GM23338 (cell line): ENCODE measurements around the gene STK39.
"Not testable (repeated sequence)": the region's sequence is repeated elsewhere in the genome, so short reads cannot be mapped to it uniquely, and the experiment has no call there.

Experiments
- CREB1 ChIP-seq: fragments of 250-450 bp; sonication (Bioruptor Pico); IDR thresholded peaks from 2 replicates; pipeline ENCODE4 v1.5.0; 2020; ENCODE audit warnings: low read depth, mild to moderate bottlenecking, moderate library complexity
- CTCF ChIP-seq, 2 experiments: fragments of 200-600 bp in 1 of 2; sonication (generic) in 1 of 2; conservative IDR thresholded peaks; 2 replicates each; pipeline versions ENCODE4 v1.5.1 to v1.6.1; 2016 to 2017; ENCODE audit warnings: antibody characterized with exemption in 2 of 2, low read depth in 2 of 2, mild to moderate bottlenecking in 2 of 2, moderate library complexity in 1 of 2
- ETS1 ChIP-seq: IDR thresholded peaks from 2 replicates; pipeline ENCODE4 v1.6.1; 2016; ENCODE audit warnings: antibody characterized with exemption
- EZH2 ChIP-seq: fragments of 200-600 bp; sonication (generic); IDR thresholded peaks from one replicate; pipeline ENCODE4 v1.8.0; 2017; ENCODE audit warnings: antibody characterized with exemption, mild to moderate bottlenecking, low read depth; ENCODE audit not compliant: unreplicated experiment
- EZH2phosphoT487 ChIP-seq: fragments of 200-600 bp; sonication (generic); IDR thresholded peaks from one replicate; pipeline ENCODE4 v1.8.1; 2018; ENCODE audit warnings: antibody characterized with exemption; ENCODE audit not compliant: unreplicated experiment
- JUNB ChIP-seq: IDR thresholded peaks from one replicate; pipeline ENCODE4 v1.6.1; 2016; ENCODE audit warnings: antibody characterized with exemption; ENCODE audit not compliant: unreplicated experiment
- NANOG ChIP-seq: IDR thresholded peaks from 2 replicates; pipeline ENCODE4 v1.6.1; 2016; ENCODE audit warnings: antibody characterized with exemption, borderline replicate concordance
- POLR2AphosphoS5 ChIP-seq: IDR thresholded peaks from 2 replicates; pipeline ENCODE4 v1.6.1; 2016; ENCODE audit warnings: antibody characterized with exemption, low read depth
- REST ChIP-seq: IDR thresholded peaks from one replicate; pipeline ENCODE4 v1.6.1; 2018; ENCODE audit warnings: antibody characterized with exemption; ENCODE audit not compliant: unreplicated experiment
- STAT1 ChIP-seq: IDR thresholded peaks from one replicate; pipeline ENCODE4 v1.6.1; 2016; ENCODE audit warnings: antibody characterized with exemption; ENCODE audit not compliant: unreplicated experiment
- ZNF114 ChIP-seq: fragments of 250-450 bp; sonication (Bioruptor Pico); IDR thresholded peaks from 2 replicates; pipeline ENCODE4 v1.5.0; 2020; ENCODE audit warnings: mild to moderate bottlenecking, moderate library complexity
- ZNF331 ChIP-seq: fragments of 250-450 bp; sonication (Bioruptor Pico); IDR thresholded peaks from 2 replicates; pipeline ENCODE4 v1.5.0; 2020; ENCODE audit warnings: low read depth, mild to moderate bottlenecking, moderate library complexity
- ZNF462 ChIP-seq: fragments of 250-450 bp; sonication (Bioruptor Pico); IDR thresholded peaks from 2 replicates; pipeline ENCODE4 v1.5.0; 2020; ENCODE audit warnings: mild to moderate bottlenecking, moderate library complexity

- not testable (repeated sequence) for TF ChIP-seq EZH2phosphoT487; CTCF (conservative IDR thresholded peaks at IDR 0.05; ENCODE audit: low read depth in 2 of 2); POLR2AphosphoS5; EZH2; CREB1 (CRISPR knock-in tag); ZNF331; ZNF114 (CRISPR knock-in tag); REST; NANOG; JUNB; ETS1; STAT1; ZNF462 (CRISPR knock-in tag)
These were observed 15.5 kb upstream of the STK39 start for GRCh38 chr2:168262926-168263325.
